Keratinocyte (primary cell): Measurements from ENCODE around the gene CNPPD1. TPM values are rescaled to one million over a fixed set of nuclear protein-coding genes. Genes with fewer than 3 reads are reported as not detected.

Source experiments
- DNase-seq: peaks from one replicate; pipeline ENCODE4 v3.0.0-alpha.2; 2011; ENCODE audit warnings: low read depth, missing footprints, low spot score
- FAIRE-seq: peaks from 2 replicates; lab custom pipeline; 2011; peaks lifted over from hg19 to GRCh38; lab: Jason Lieb, UNC
- H2AFZ ChIP-seq: 2 replicates; pipeline ENCODE4 v1.6.0; 2012; ENCODE audit warnings: low read length, control low read depth, inconsistent platforms; ENCODE audit not compliant: control insufficient read depth
- H3K27ac ChIP-seq: 2 replicates; pipeline ENCODE4 v1.5.1; 2011; ENCODE audit warnings: low read length; ENCODE audit not compliant: control insufficient read depth, insufficient read depth
- H3K27me3 ChIP-seq: 3 replicates; pipeline ENCODE4 v1.6.0; 2011; ENCODE audit warnings: low read length; ENCODE audit not compliant: control insufficient read depth, insufficient read depth; ENCODE audit errors: extremely low read depth
- H3K36me3 ChIP-seq, 2 experiments: 2 replicates in 1 of 2; 3 replicates in 1 of 2; pipeline ENCODE4 v1.5.1; 2011; ENCODE audit warnings: low read length in 2 of 2, mild to moderate bottlenecking in 1 of 2; ENCODE audit not compliant: control insufficient read depth in 2 of 2, insufficient read depth in 2 of 2; ENCODE audit errors: extremely low read depth in 1 of 2
- H3K4me1 ChIP-seq: 3 replicates; pipeline ENCODE4 v1.5.1; 2011; ENCODE audit warnings: low read length; ENCODE audit not compliant: control insufficient read depth, insufficient read depth; ENCODE audit errors: extremely low read depth
- H3K4me2 ChIP-seq: 3 replicates; pipeline ENCODE4 v1.6.0; 2011; ENCODE audit warnings: low read depth, low read length; ENCODE audit not compliant: control insufficient read depth, insufficient read depth; ENCODE audit errors: extremely low read depth
- H3K4me3 ChIP-seq, 3 experiments: fragments of 200-600 bp in 1 of 3; sonication (generic) in 1 of 3; 2 replicates in 2 of 3; 3 replicates in 1 of 3; pipeline ENCODE4 v1.5.1; 2011 to 2016; ENCODE audit warnings: low read length in 3 of 3, mild to moderate bottlenecking in 3 of 3, control low read depth in 2 of 3, inconsistent platforms in 1 of 3, low read depth in 1 of 3, mixed read lengths in 1 of 3, mixed run types in 1 of 3, moderate library complexity in 1 of 3; ENCODE audit not compliant: control insufficient read depth in 2 of 3, insufficient read depth in 2 of 3; ENCODE audit errors: extremely low read depth in 1 of 3
- H3K79me2 ChIP-seq: 2 replicates; pipeline ENCODE4 v1.6.0; 2012; ENCODE audit warnings: low read length; ENCODE audit not compliant: control insufficient read depth, insufficient read depth
- H3K9ac ChIP-seq: 3 replicates; pipeline ENCODE4 v1.6.0; 2011; ENCODE audit warnings: low read length; ENCODE audit not compliant: control insufficient read depth, insufficient read depth; ENCODE audit errors: extremely low read depth
- H3K9me1 ChIP-seq: 3 replicates; pipeline ENCODE4 v1.6.0; 2011; ENCODE audit warnings: low read length; ENCODE audit not compliant: control insufficient read depth, insufficient read depth; ENCODE audit errors: extremely low read depth
- H3K9me3 ChIP-seq: 2 replicates; pipeline ENCODE4 v1.5.1; 2012; ENCODE audit warnings: low read depth, low read length; ENCODE audit not compliant: control insufficient read depth
- H4K20me1 ChIP-seq: 3 replicates; pipeline ENCODE4 v1.6.0; 2011; ENCODE audit warnings: low read length; ENCODE audit not compliant: control insufficient read depth, insufficient read depth; ENCODE audit errors: extremely low read depth
- CTCF ChIP-seq, 3 experiments: IDR thresholded peaks in 1 of 3; conservative IDR thresholded peaks in 1 of 3; optimal IDR thresholded peaks in 1 of 3; 2 replicates in 2 of 3; 3 replicates in 1 of 3; pipeline versions ENCODE3 to v1.5.1; 2011; ENCODE audit warnings: low read length in 3 of 3, mild to moderate bottlenecking in 3 of 3, moderate library complexity in 2 of 3, control low read depth in 1 of 3, inconsistent platforms in 1 of 3; ENCODE audit not compliant: insufficient read depth in 2 of 3; ENCODE audit errors: extremely low read depth in 1 of 3
- EZH2 ChIP-seq: IDR thresholded peaks from one replicate; pipeline ENCODE4 v1.6.1; 2012; ENCODE audit warnings: inconsistent platforms, mild to moderate bottlenecking, low read length, moderate library complexity
- dilution Hi-C: fragments of 300-500 bp; cut with MboI; formaldehyde crosslinking; loops from one replicate; pipeline ENCODE4 v1.7.0; 2020; ENCODE audit warnings: low sequenced_read_pairs; ENCODE audit not compliant: extremely low pct_ligation_motif_present
- polyA plus RNA-seq, 5 experiments: library from polyadenylated mRNA; depleted of rRNA in 3 of 5; stranded (reverse) in 3 of 5; stranded (forward) in 1 of 5; unstranded in 1 of 5; fragments of >200 nt; gene quantifications; 1 replicate in 1 of 5; 2 replicates in 3 of 5; 3 replicates in 1 of 5; pipeline versions ENCODE4 v1.2.1 to v1.2.3, GENCODE V29; 2011 to 2012; ENCODE audit warnings: missing spikeins in 2 of 5, low read depth in 1 of 5, low replicate concordance in 1 of 5

CNPPD1 gene
- polyA plus RNA-seq, 1 donor (not counting 4 experiments of a cell fraction or from before 2014, with no cell fraction given): 26.1 TPM

GRCh38 chr2:219205981-219206327, 29.2 kb upstream of the CNPPD1 start:
- Histone ChIP-seq H2AFZ (peak overlapping the region; percentile 89), H3K4me3 (peak overlapping the region; percentile 45 to 66 (median 62)), H3K4me1 (peaks cover 16% of the 10 kb centered on the region), H4K20me1 (no peaks in the 10 kb centered on the region), H3K4me2 (peak overlapping the region; percentile 83), H3K9me3 (no peaks in the 10 kb centered on the region), H3K9me1 (no peaks in the 10 kb centered on the region), H3K36me3 (peaks cover 7 to 13% of the 10 kb centered on the region in 2 experiments), H3K27me3 (no peaks in the 10 kb centered on the region), H3K79me2 (no peaks in the 10 kb centered on the region), H3K9ac (peak overlapping the region; percentile 70), H3K27ac (no peak overlapping the region)
- FAIRE-seq: peak; percentile 55
- dilution Hi-C loops: no loop called here
- TF ChIP-seq EZH2: no peak
- TF ChIP-seq CTCF (optimal IDR thresholded peaks at IDR 0.05 in 1 of 3, IDR thresholded peaks at IDR 0.05 in 1 of 3, conservative IDR thresholded peaks at IDR 0.05 in 1 of 3; ENCODE audit: extremely low read depth in 1 of 3, insufficient read depth in 2 of 3, low read length in 3 of 3): no peak
- DNase-seq: no peak

- FAIRE-seq: no peak
These were observed 28.4 kb upstream of the CNPPD1 start for GRCh38 chr2:219205165-219205538.

More at GRCh38 chr2:219205165-219205538, 28.4 kb upstream of the CNPPD1 start:
- Histone ChIP-seq H3K9ac (no peak overlapping the region), H3K4me3 (no peak overlapping the region), H3K4me2 (no peak overlapping the region), H2AFZ (no peak overlapping the region), H3K9me3 (no peaks in the 10 kb centered on the region), H3K36me3 (peaks cover 7 to 13% of the 10 kb centered on the region in 2 experiments), H4K20me1 (no peaks in the 10 kb centered on the region), H3K9me1 (no peaks in the 10 kb centered on the region), H3K79me2 (no peaks in the 10 kb centered on the region), H3K27me3 (no peaks in the 10 kb centered on the region), H3K4me1 (peaks cover 16% of the 10 kb centered on the region), H3K27ac (no peak overlapping the region)
- DNase-seq: no peak
- no peak for TF ChIP-seq EZH2
- no peak for TF ChIP-seq CTCF (optimal IDR thresholded peaks at IDR 0.05 in 1 of 3, IDR thresholded peaks at IDR 0.05 in 1 of 3, conservative IDR thresholded peaks at IDR 0.05 in 1 of 3; ENCODE audit: extremely low read depth in 1 of 3, insufficient read depth in 2 of 3, low read length in 3 of 3)
- dilution Hi-C loops: no loop called here
